HCT116 (cell line): ENCODE measurements around the gene SYNPR. TPM values are rescaled to one million over a fixed set of nuclear protein-coding genes. Genes with fewer than 3 reads are reported as not detected.

Experiments
- ATAC-seq: fragments of 200-7000 bp; cut with Tn5 transposase; 2 replicates; pipeline ENCODE4 v1.9.1; 2020; ENCODE audit warnings: mild to moderate bottlenecking, moderate library complexity
- BruUV-seq: library from RNA; stranded (reverse); fragments of 400-500 nt; replicated peaks from 2 replicates; lab custom pipeline; 2021; lab: Mats Ljungman, UMichigan
- CTCF ChIA-PET: fragments of 300-600 bp; sonication (Branson Sonifier 250); formaldehyde crosslinking; loops from one replicate; lab custom pipeline; 2021; ENCODE audit warnings: antibody characterized with exemption; lab: Charles Lee
- POLR2A ChIA-PET: fragments of 300-600, 350-600 bp; sonication (Branson Sonifier 250); formaldehyde crosslinking; loops from one replicate; lab custom pipeline; 2021; ENCODE audit warnings: antibody characterized with exemption; lab: Charles Lee
- RAD21 ChIA-PET, 2 experiments: fragments of 300-600 bp; sonication (Branson Sonifier 250); formaldehyde crosslinking; loops; one replicate each; lab custom pipeline; 2023; ENCODE audit warnings: low total read pairs in 2 of 2; ENCODE audit not compliant: uncharacterized antibody in 2 of 2, unreplicated experiment in 2 of 2, low non-redundant PET in 1 of 2; lab: Charles Lee
- DNase-seq: peaks from one replicate; pipeline ENCODE4 v3.0.0-alpha.2; 2010; ENCODE audit warnings: low read depth, low spot score
- H2AFZ ChIP-seq: fragments of 200-600 bp; shearing (Covaris generic), sonication (generic); 2 replicates; pipeline ENCODE4 v1.6.1; 2017; ENCODE audit warnings: low read depth, mixed run types, mixed read lengths, antibody characterized with exemption, low read length; ENCODE audit not compliant: poor library complexity, severe bottlenecking
- H3K27ac ChIP-seq: 2 replicates; pipeline ENCODE4 v1.5.1; 2012; ENCODE audit warnings: low read depth, low read length
- H3K27me3 ChIP-seq: fragments of 200-600 bp; sonication (generic); 2 replicates; pipeline ENCODE4 v1.6.1; 2016; ENCODE audit warnings: mixed run types, low read length, mixed read lengths; ENCODE audit not compliant: insufficient read depth
- H3K36me3 ChIP-seq, 2 experiments: fragments of 200-500 bp in 1 of 2; fragments of 200-600 bp in 1 of 2; sonication (Bioruptor generic) in 1 of 2; sonication (generic) in 1 of 2; 2 replicates each; pipeline versions ENCODE4 v1.5.1 to v1.6.1; 2014 to 2016; ENCODE audit warnings: low read length in 2 of 2, inconsistent platforms in 1 of 2, mixed read lengths in 1 of 2, mixed run types in 1 of 2; ENCODE audit not compliant: insufficient read depth in 2 of 2, control insufficient read depth in 1 of 2
- H3K4me1 ChIP-seq, 2 experiments: fragments of 200-600 bp in 1 of 2; sonication (generic) in 1 of 2; 2 replicates each; pipeline versions ENCODE4 v1.5.1 to v1.6.1; 2012 to 2017; ENCODE audit warnings: low read length in 2 of 2, inconsistent platforms in 1 of 2, mild to moderate bottlenecking in 1 of 2, mixed read lengths in 1 of 2, mixed run types in 1 of 2, moderate library complexity in 1 of 2; ENCODE audit not compliant: insufficient read depth in 2 of 2, control insufficient read depth in 1 of 2
- H3K4me2 ChIP-seq: fragments of 200-600 bp; sonication (generic); 2 replicates; pipeline ENCODE4 v1.6.1; 2017; ENCODE audit warnings: mixed run types, low read length, mixed read lengths
- H3K4me3 ChIP-seq, 2 experiments: fragments of 200-600 bp in 1 of 2; sonication (generic) in 1 of 2; replicated peaks in 1 of 2; 2 replicates each; pipeline ENCODE4 v1.5.1; 2011 to 2016; ENCODE audit warnings: low read length in 2 of 2, control low read depth in 1 of 2, low read depth in 1 of 2, mild to moderate bottlenecking in 1 of 2, mixed read lengths in 1 of 2, mixed run types in 1 of 2
- H3K79me2 ChIP-seq: fragments of 200-600 bp; sonication (generic); 2 replicates; pipeline ENCODE4 v1.6.1; 2017; ENCODE audit warnings: mild to moderate bottlenecking, mixed run types, low read length, moderate library complexity, mixed read lengths; ENCODE audit not compliant: insufficient read depth
- H3K9ac ChIP-seq: fragments of 200-600 bp; sonication (generic); 2 replicates; pipeline ENCODE4 v1.6.1; 2016; ENCODE audit warnings: low read length, mixed read lengths
- H3K9me2 ChIP-seq: fragments of 200-600 bp; sonication (generic), shearing (Covaris generic); 2 replicates; pipeline ENCODE4 v1.6.1; 2017; ENCODE audit warnings: mixed run types, mild to moderate bottlenecking, moderate library complexity; ENCODE audit not compliant: insufficient read depth
- H3K9me3 ChIP-seq, 2 experiments: fragments of 200-500 bp in 1 of 2; fragments of 200-600 bp in 1 of 2; sonication (Bioruptor generic) in 1 of 2; sonication (generic) in 1 of 2; 2 replicates each; pipeline ENCODE4 v1.6.1; 2014 to 2017; ENCODE audit warnings: low read length in 2 of 2, mixed read lengths in 2 of 2, inconsistent platforms in 1 of 2, low read depth in 1 of 2, mild to moderate bottlenecking in 1 of 2, mixed run types in 1 of 2, moderate library complexity in 1 of 2; ENCODE audit not compliant: control insufficient read depth in 1 of 2, insufficient read depth in 1 of 2
- H4K20me1 ChIP-seq: fragments of 200-600 bp; sonication (generic), shearing (Covaris generic); 2 replicates; pipeline ENCODE4 v1.6.1; 2017; ENCODE audit warnings: mixed run types, mild to moderate bottlenecking, moderate library complexity; ENCODE audit not compliant: insufficient read depth
- CBX3 ChIP-seq: IDR thresholded peaks from 2 replicates; pipeline ENCODE4 v1.6.1; 2012; ENCODE audit warnings: low read depth
- EZH2phosphoT487 ChIP-seq: fragments of 200-600 bp; IDR thresholded peaks from 2 replicates; pipeline ENCODE4 v1.6.1; 2018; ENCODE audit warnings: antibody characterized with exemption, borderline replicate concordance
- FOSL1 ChIP-seq: IDR thresholded peaks from 2 replicates; pipeline ENCODE4 v1.6.1; 2012; ENCODE audit warnings: low read depth
- POLR2AphosphoS5 ChIP-seq: IDR thresholded peaks from 2 replicates; pipeline ENCODE4 v1.6.1; 2011; ENCODE audit warnings: mild to moderate bottlenecking, low read depth, low read length, moderate library complexity
- YY1 ChIP-seq: IDR thresholded peaks from 2 replicates; pipeline ENCODE4 v1.6.1; 2011; ENCODE audit warnings: low read length, low read depth, moderate library complexity, mild to moderate bottlenecking; ENCODE audit not compliant: insufficient replicate concordance; ENCODE audit errors: extremely low read depth
- intact Hi-C: fragments of 100-400 bp; cut with micrococcal nuclease; formaldehyde crosslinking; loops from 2 replicates; pipeline ENCODE4 v1.10.0; 2022
- total RNA-seq: library from RNA; stranded (reverse); gene quantifications from one replicate; pipeline ENCODE4 v1.2.1, GENCODE V29; 2021; ENCODE audit not compliant: unreplicated experiment

Gene SYNPR
- total RNA-seq, 1 experiment from 2014 or later, result not detected

GRCh38 chr3:63557912-63558311 is 279.8 kb downstream of the SYNPR start:
- H3K36me3 ChIP-seq, result no peaks in the 10 kb centered on the region
- H3K4me1 ChIP-seq, result no peaks in the 10 kb centered on the region
- intact Hi-C loops, result no loop called here
- no peak overlapping the region for H3K4me2 ChIP-seq
- H3K79me2 ChIP-seq, result no peaks in the 10 kb centered on the region
- no peaks in the 10 kb centered on the region for H4K20me1 ChIP-seq
- H3K27ac ChIP-seq, result no peak overlapping the region
- no peaks in the 10 kb centered on the region for H3K9me2 ChIP-seq
- no peak overlapping the region for H3K4me3 ChIP-seq
- BruUV-seq, result no TSS peak
- H2AFZ ChIP-seq, result no peak overlapping the region
- no peak for DNase-seq
- CTCF ChIA-PET, result no interaction called here
- TF ChIP-seq FOSL1 (no peak), CBX3 (no peak), YY1 (no peak), POLR2AphosphoS5 (no peak)
- TF ChIP-seq, all 23 proteins: peak for 0
- H3K27me3 ChIP-seq, result no peaks in the 10 kb centered on the region
- RAD21 ChIA-PET, result no interaction called here
- no peak for ATAC-seq
- POLR2A ChIA-PET, result no interaction called here
- no peaks in the 10 kb centered on the region for H3K9me3 ChIP-seq
- no peak overlapping the region for H3K9ac ChIP-seq

DNA sequence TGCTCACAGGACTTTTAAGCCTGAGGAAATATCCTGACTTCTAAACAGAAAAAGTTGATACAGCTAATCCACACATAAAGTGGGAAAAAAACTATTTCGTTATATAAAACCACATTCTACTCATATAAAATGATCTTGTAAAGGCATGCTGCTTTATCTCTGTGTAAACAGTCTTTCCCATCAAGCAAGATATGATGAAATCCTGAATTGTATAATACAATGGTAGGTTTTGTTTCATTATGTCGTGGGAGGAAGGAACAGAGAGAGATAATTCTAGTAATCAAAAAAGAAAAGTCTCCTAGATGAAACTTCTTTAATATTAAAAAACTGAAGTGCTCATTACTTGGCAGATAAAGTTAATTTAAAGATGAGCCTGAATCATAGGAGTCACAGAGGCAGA is 281.8 kb downstream of the SYNPR start:
- H3K79me2 ChIP-seq, result no peaks in the 10 kb centered on the region
- RAD21 ChIA-PET, result no interaction called here
- no peak for TF ChIP-seq EZH2phosphoT487
- no peaks in the 10 kb centered on the region for H3K9me2 ChIP-seq
- H3K9me3 ChIP-seq, result no peaks in the 10 kb centered on the region
- no peak overlapping the region for H2AFZ ChIP-seq
- intact Hi-C loops, result no loop called here
- no peak overlapping the region for H3K27ac ChIP-seq
- H4K20me1 ChIP-seq, result no peaks in the 10 kb centered on the region
- DNase-seq, result no peak
- H3K36me3 ChIP-seq, result no peaks in the 10 kb centered on the region
- no peaks in the 10 kb centered on the region for H3K27me3 ChIP-seq
- no peaks in the 10 kb centered on the region for H3K4me1 ChIP-seq
- POLR2A ChIA-PET, result no interaction called here
- CTCF ChIA-PET, result no interaction called here
- no peak overlapping the region for H3K9ac ChIP-seq
- no peak for ATAC-seq
- H3K4me3 ChIP-seq, result no peak overlapping the region
- H3K4me2 ChIP-seq, result no peak overlapping the region
- BruUV-seq, result no TSS peak
